Activated B cell treated with CpG ODN at 0.5 μM for 24 hours (primary cell): ENCODE results near the gene BPIFB3. TPM values are rescaled to one million over a fixed set of nuclear protein-coding genes. Genes with fewer than 3 reads are reported as not detected.

ENCODE experiments used
- ATAC-seq: fragments of 200-7000 bp; cut with Tn5 transposase; one replicate; pipeline ENCODE4 v1.10.0; 2021; ENCODE audit warnings: low read depth, mild to moderate bottlenecking, moderate library complexity
- CTCF ChIA-PET: fragments of 350-600 bp; sonication (Branson Sonifier 250); formaldehyde crosslinking; loops from one replicate; lab custom pipeline; 2021; ENCODE audit warnings: antibody characterized with exemption; lab: Charles Lee
- POLR2A ChIA-PET: fragments of 350-600 bp; sonication (Branson Sonifier 250); formaldehyde crosslinking; loops from one replicate; lab custom pipeline; 2021; ENCODE audit warnings: antibody characterized with exemption; lab: Charles Lee
- DNase-seq: peaks from one replicate; pipeline ENCODE4 v3.0.0; 2022
- H3K27ac Mint-ChIP-seq: one replicate; pipeline ENCODE4 v1.8.0; 2020; ENCODE audit warnings: mixed read lengths
- H3K27me3 Mint-ChIP-seq: one replicate; pipeline ENCODE4 v1.8.0; 2021; ENCODE audit warnings: mixed read lengths
- H3K36me3 Mint-ChIP-seq: one replicate; pipeline ENCODE4 v1.8.0; 2021; ENCODE audit warnings: low read depth, mixed read lengths
- H3K4me1 Mint-ChIP-seq: one replicate; pipeline ENCODE4 v1.8.0; 2021; ENCODE audit warnings: mixed read lengths
- H3K4me3 Mint-ChIP-seq: one replicate; pipeline ENCODE4 v1.8.0; 2020; ENCODE audit warnings: mild to moderate bottlenecking, mixed read lengths
- H3K9me3 Mint-ChIP-seq: one replicate; pipeline ENCODE4 v1.8.0; 2020; ENCODE audit warnings: mixed read lengths
- CTCF ChIP-seq: fragments of 200-600 bp; IDR thresholded peaks from one replicate; pipeline ENCODE4 v1.8.0; 2022; ENCODE audit warnings: antibody characterized with exemption, mild to moderate bottlenecking
- intact Hi-C: fragments of 100-400 bp; cut with micrococcal nuclease; formaldehyde crosslinking; loops from one replicate; pipeline ENCODE4 v1.15.1; 2024
- total RNA-seq: library from RNA; stranded (reverse); gene quantifications from 2 replicates; pipeline ENCODE4 v1.2.3, GENCODE V29; 2022

The BPIFB3 gene
- total RNA-seq, 1 donor from 2014 or later: not detected

GRCh38 chr20:33083544-33084340, 30.0 kb downstream of the BPIFB3 start:
- POLR2A ChIA-PET: no interaction called here

GRCh38 chr20:33084722-33085121, 31.0 kb downstream of the BPIFB3 start:
- ATAC-seq: no peak
- ChIA-PET CTCF (no interaction called here), POLR2A (no interaction called here)

More at GRCh38 chr20:33083544-33084340, 30.0 kb downstream of the BPIFB3 start:
- Mint-ChIP-seq H3K4me3 (no peak overlapping the region), H3K27me3 (no peaks in the 10 kb centered on the region), H3K36me3 (no peaks in the 10 kb centered on the region), H3K4me1 (no peaks in the 10 kb centered on the region), H3K27ac (no peak overlapping the region), H3K9me3 (no peaks in the 10 kb centered on the region)
- CTCF ChIA-PET: no interaction called here
- DNase-seq (no peak), ATAC-seq (no peak)
- no peak for TF ChIP-seq CTCF
- intact Hi-C loops: no loop called here

DNA sequence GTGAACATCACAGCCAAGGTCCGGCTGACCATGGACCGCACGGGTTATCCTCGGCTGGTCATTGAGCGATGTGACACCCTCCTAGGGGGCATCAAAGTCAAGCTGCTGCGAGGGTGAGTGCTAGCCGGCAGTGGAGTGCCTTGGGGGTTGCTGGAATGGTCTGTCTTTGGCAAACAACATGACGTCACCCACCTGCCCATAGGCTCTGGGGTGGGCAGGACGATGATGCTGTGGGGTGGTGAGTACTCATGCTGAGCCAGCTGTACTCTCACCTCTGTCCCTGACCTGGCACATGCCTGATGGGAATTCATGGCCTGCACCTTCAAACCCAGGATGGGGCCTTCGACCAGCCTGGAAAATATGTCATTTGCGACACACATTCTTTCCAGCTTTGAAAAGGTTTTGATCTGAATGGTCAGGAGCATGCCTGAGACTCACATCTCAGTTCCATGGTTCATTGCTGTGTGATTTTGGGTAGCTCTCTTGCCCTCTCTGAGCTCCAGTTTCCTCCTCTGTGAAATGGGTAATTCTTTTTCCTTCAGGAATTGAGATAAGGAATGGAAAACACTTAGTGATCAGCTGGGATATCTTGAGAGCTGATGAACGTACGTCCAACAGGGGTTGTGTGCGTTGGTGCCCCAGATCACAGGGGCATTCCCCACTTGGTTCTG, 32.5 kb downstream of the BPIFB3 start:
- ATAC-seq: no peak
- no peak for TF ChIP-seq CTCF
- H3K9me3 Mint-ChIP-seq: no peaks in the 10 kb centered on the region
- intact Hi-C loops: no loop called here
- ChIA-PET CTCF (interaction anchor here (0.9 kb wide), 1 partner anchor 10 kb away, joined by 3 read pairs; no protein-coding TSS in a partner anchor), POLR2A (no interaction called here)
- no peaks in the 10 kb centered on the region for H3K36me3 Mint-ChIP-seq
- DNase-seq: no peak
- H3K4me3 Mint-ChIP-seq: no peak overlapping the region
- H3K4me1 Mint-ChIP-seq: no peaks in the 10 kb centered on the region
- no peak overlapping the region for H3K27ac Mint-ChIP-seq
- H3K27me3 Mint-ChIP-seq: no peaks in the 10 kb centered on the region

More at GRCh38 chr20:33084722-33085121, 31.0 kb downstream of the BPIFB3 start:
- no peak for DNase-seq
- intact Hi-C loops: no loop called here
- Mint-ChIP-seq H3K27ac (no peak overlapping the region), H3K9me3 (no peaks in the 10 kb centered on the region), H3K27me3 (no peaks in the 10 kb centered on the region), H3K4me1 (no peaks in the 10 kb centered on the region), H3K4me3 (no peak overlapping the region), H3K36me3 (no peaks in the 10 kb centered on the region)
- no peak for TF ChIP-seq CTCF

DNA sequence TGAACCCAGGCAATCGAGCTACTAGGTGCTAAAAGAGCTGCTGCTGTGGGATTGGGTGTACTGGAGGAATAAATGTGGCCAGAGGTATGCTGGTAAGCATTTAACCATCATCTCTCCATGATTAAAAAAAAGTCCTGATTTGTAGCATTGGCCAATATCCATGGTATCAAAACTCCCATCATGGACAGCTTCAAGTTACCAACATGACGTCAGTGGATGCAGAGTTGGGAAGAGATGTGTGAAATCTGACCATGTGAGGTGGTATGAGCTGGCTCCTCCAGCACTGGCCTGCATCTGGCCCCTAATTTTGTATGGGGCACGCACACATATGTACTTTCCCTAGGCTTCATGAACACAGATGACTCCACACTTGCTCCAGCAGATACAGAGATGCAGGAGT, 37.4 kb downstream of the BPIFB3 start:
- intact Hi-C loops: no loop called here
- Mint-ChIP-seq H3K36me3 (no peaks in the 10 kb centered on the region), H3K4me1 (no peaks in the 10 kb centered on the region), H3K27me3 (no peaks in the 10 kb centered on the region), H3K4me3 (no peak overlapping the region), H3K9me3 (no peaks in the 10 kb centered on the region), H3K27ac (no peak overlapping the region)
- ChIA-PET POLR2A (no interaction called here), CTCF (interaction anchor here (0.6 kb wide), 1 partner anchor 16 kb away, joined by 3 read pairs; no protein-coding TSS in a partner anchor)
- ATAC-seq (no peak), DNase-seq (no peak)
- no peak for TF ChIP-seq CTCF

GRCh38 chr20:33091693-33092092, 38.0 kb downstream of the BPIFB3 start:
- ATAC-seq (no peak), DNase-seq (no peak)
- no peaks in the 10 kb centered on the region for H3K9me3 Mint-ChIP-seq
- H3K4me3 Mint-ChIP-seq: no peak overlapping the region
- no peaks in the 10 kb centered on the region for H3K4me1 Mint-ChIP-seq
- ChIA-PET CTCF (no interaction called here), POLR2A (no interaction called here)
- intact Hi-C loops: no loop called here
- TF ChIP-seq CTCF: no peak
- H3K27me3 Mint-ChIP-seq: no peaks in the 10 kb centered on the region
- no peak overlapping the region for H3K27ac Mint-ChIP-seq
- no peaks in the 10 kb centered on the region for H3K36me3 Mint-ChIP-seq
